GM12875 (cell line): ENCODE data around the gene RAB40A.
"Not testable (repeated sequence)": the region's sequence is repeated elsewhere in the genome, so short reads cannot be mapped to it uniquely, and the experiment has no call there.

Experiments
- H3K4me3 ChIP-seq: one replicate; pipeline ENCODE4 v1.5.1; 2011; ENCODE audit warnings: low read depth, low read length, control low read depth
- TF ChIP-seq, protein P1 (sequence below): IDR thresholded peaks from 2 replicates; pipeline ENCODE4 v1.5.1; 2011; ENCODE audit warnings: low read depth, mild to moderate bottlenecking, control low read depth, inconsistent platforms, low read length, moderate library complexity, borderline replicate concordance; ENCODE audit not compliant: insufficient read depth

The RAB40A gene

DNA sequence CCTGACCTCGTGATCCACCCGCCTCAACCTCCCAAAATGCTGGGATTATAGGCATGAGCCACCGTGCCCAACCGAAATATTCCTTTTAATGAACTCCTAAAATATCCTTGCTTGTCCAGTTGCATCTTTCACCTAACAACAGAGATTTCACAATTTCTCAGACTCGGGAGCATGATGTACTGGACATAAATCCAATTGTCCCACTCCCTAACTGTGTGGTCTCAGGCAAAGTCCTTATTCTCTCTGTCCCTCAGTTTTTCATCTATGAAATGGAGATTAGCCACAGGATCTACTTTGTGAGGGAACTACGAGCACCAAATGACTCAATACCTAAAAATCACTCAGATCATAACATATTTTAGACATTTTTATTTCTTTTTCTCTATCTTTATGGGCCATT is 9.3 kb downstream of the RAB40A start:
- TF ChIP-seq, protein P1, sequence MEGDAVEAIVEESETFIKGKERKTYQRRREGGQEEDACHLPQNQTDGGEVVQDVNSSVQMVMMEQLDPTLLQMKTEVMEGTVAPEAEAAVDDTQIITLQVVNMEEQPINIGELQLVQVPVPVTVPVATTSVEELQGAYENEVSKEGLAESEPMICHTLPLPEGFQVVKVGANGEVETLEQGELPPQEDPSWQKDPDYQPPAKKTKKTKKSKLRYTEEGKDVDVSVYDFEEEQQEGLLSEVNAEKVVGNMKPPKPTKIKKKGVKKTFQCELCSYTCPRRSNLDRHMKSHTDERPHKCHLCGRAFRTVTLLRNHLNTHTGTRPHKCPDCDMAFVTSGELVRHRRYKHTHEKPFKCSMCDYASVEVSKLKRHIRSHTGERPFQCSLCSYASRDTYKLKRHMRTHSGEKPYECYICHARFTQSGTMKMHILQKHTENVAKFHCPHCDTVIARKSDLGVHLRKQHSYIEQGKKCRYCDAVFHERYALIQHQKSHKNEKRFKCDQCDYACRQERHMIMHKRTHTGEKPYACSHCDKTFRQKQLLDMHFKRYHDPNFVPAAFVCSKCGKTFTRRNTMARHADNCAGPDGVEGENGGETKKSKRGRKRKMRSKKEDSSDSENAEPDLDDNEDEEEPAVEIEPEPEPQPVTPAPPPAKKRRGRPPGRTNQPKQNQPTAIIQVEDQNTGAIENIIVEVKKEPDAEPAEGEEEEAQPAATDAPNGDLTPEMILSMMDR = no peak
- no peak overlapping the region for H3K4me3 ChIP-seq

DNA sequence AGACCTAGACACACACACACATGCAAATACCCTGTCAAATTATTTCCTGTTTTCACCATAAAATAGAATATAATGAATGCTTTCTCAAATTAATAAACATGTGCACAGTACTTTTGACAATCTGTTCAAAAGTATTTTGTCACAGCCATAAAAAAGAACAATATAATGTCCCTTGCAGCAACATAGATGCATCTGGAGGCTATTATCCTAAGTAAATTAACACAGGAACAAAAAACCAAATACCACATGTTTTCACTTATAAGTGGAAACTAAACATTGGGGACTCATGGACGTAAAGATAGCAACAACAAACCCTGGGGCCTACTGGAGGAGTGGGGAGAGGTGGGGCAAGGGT is 15.5 kb downstream of the RAB40A start:
- TF ChIP-seq, protein P1 = no peak
- no peak overlapping the region for H3K4me3 ChIP-seq

DNA sequence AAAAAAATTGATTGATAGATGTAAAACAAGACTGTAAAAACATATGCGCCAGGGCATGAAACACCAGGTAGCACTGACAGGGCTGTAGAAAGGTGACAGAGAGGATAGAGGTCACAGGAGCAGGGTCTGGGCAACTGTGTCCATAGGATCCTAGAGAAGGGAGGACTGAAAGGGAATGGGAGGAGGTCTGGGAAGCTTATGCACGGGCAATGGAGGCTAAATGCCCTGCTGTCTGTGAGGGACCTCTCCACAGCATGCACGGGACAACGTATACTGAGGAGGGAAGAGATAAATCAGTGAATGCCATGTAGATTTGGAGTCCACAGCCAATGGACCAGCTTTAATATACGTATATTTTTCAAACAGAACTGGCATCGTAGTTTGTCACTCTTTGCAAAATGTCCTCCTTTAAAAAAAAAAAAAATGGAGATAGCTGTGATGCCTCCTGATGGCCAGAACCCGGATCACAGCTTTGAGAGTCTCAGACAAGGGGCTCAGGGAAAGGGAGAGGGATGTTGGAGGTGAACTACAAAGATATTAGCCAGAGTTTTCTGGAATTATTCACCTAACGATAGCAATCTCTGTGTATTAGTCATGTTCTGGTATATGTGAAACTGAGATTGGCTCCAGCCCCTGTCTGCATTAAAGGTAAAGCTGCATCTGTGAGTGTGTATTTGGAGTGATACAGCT is 16.0 kb downstream of the RAB40A start:
- no peak overlapping the region for H3K4me3 ChIP-seq
- TF ChIP-seq, protein P1 = no peak

DNA sequence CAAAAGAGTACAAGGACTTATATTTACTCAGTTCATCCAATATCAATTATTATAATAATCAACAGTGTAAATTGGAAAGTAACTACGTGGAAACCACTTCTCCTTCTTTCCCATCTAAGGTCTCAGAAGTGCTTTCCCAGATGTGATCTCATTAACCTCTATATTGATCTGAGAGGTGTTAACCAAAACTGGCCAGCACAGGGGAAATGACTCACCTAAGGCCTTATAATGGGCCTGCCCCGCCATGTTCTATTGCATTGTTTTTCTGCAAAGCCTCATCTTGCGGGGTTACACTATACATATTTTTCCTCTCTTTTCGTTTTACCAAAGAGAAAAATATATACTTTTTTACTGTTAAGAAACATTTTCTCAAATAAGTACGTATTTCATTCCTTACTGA is 20.5 kb downstream of the RAB40A start:
- TF ChIP-seq, protein P1 = no peak

DNA sequence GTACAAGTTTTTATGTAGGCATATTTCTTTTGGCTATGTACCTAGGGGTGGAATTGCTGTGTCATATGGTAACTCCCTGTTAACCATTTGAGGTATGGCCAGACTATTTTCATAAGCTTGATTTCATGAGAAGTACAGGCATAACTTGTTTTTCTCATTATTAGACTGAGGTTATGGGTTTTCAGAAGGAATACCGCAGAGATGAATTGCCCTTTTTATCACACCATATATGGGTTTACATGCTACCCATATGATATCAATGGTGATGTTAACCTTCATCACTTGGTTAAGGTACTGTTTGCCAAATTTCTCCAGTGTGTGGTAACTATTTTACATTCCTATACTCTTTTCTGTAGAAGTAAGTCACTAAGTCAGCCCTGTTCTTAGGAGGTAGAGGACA is 23.5 kb downstream of the RAB40A start:
- no peak overlapping the region for H3K4me3 ChIP-seq
- TF ChIP-seq, protein P1 = no peak

More for the DNA sequence above, 20.5 kb downstream of the RAB40A start:
- no peak overlapping the region for H3K4me3 ChIP-seq

DNA sequence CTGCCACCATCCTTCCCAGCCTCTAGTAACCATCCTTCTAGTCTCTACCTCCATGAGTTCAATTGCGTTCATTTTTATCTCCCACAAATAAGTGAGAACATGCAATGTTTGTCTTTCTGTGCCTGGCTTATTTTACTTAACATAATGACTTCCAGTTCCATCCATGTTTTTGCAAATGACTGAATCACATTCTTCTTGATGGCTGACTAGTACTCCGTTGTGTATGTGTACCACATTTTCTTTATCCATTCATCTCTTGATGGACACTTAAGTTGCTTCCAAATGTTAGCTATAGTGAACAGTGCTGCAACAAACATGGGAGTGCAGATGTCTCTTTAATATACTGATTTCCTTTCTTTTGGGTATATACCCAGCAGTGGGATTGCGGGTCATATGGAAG is 25.7 kb downstream of the RAB40A start:
- not testable (repeated sequence) for H3K4me3 ChIP-seq

DNA sequence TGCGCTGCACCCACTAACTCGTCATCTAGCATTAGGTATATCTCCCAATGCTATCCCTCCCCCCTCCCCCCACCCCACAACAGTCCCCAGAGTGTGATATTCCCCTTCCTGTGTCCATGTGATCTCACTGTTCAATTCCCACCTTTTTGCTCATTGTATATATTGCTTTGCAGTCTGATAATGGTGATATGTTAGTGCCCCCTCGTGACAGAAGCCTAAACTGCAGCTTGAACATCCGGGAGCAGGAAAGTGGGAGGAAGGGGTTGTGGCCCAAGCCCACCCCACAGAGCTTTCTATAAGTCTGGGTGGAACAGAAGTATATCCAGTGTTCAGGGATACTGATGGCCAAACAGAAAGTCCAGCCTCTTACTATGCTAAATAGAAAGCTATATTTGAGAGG is 29.6 kb downstream of the RAB40A start:
- not testable (repeated sequence) for H3K4me3 ChIP-seq
- TF ChIP-seq, protein P1 = peak; percentile 58

DNA sequence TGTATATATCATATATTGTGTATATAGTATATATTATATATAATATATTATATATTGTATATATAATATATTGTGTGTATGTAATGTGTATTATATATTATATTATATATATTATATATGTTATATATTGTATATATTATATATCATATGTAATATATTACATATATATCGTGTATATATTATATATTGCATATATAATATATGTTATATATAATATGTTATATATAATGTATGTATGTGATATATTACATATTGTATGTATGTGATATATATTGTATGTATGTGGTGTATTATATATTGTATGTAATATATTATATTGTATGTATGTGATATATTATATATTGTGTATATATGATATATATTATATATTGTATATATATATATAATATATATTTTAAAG is 30.5 kb downstream of the RAB40A start:
- TF ChIP-seq, protein P1 = no peak
- H3K4me3 ChIP-seq = no peak overlapping the region
